Measurements from ENCODE around the gene EFNA3. TPM values are rescaled to one million over a fixed set of nuclear protein-coding genes. Genes with fewer than 3 reads are reported as not detected.

Gene EFNA3
- polyA plus RNA-seq, 1 donor (not counting 4 experiments of a cell fraction or from before 2014, with no cell fraction given): 4.4 TPM

GRCh38 chr1:155127105-155127966, 48.7 kb downstream of the EFNA3 start, which contains the start of gene EFNA1:
Gene EFNA1 (plus strand): TSS chr1:155127876. CDS start chr1:155127978, 102 bp downstream.
- dilution Hi-C loops (cut with MboI; ENCODE audit: extremely low pct_ligation_motif_present, low sequenced_read_pairs): no loop called here
- FAIRE-seq (no peak), DNase-seq (ENCODE audit: low read depth, low spot score) (no peak)
- Histone ChIP-seq H3K4me1 (ENCODE audit: control insufficient read depth, extremely low read depth, insufficient read depth, low read length) (peaks cover 64% of the 10 kb centered on the region), H3K9me3 (ENCODE audit: control insufficient read depth, low read depth, low read length) (no peaks in the 10 kb centered on the region), H3K27ac (ENCODE audit: control insufficient read depth, insufficient read depth, low read length) (peak within 1 kb of the TSS; percentile 99), H3K36me3 (ENCODE audit: control insufficient read depth in 2 of 2, extremely low read depth in 1 of 2, insufficient read depth in 2 of 2, low read length in 2 of 2) (peaks cover 9 to 17% of the 10 kb centered on the region in 2 experiments), H3K27me3 (ENCODE audit: control insufficient read depth, extremely low read depth, insufficient read depth, low read length) (no peaks in the 10 kb centered on the region), H4K20me1 (ENCODE audit: control insufficient read depth, extremely low read depth, insufficient read depth, low read length) (no peaks in the 10 kb centered on the region), H2AFZ (ENCODE audit: control insufficient read depth, low read length) (peak within 1 kb of the TSS; percentile 73), H3K79me2 (ENCODE audit: control insufficient read depth, insufficient read depth, low read length) (peaks cover 38% of the 10 kb centered on the region), H3K4me2 (ENCODE audit: control insufficient read depth, extremely low read depth, insufficient read depth, low read depth, low read length) (peak within 1 kb of the TSS; percentile 98), H3K9me1 (ENCODE audit: control insufficient read depth, extremely low read depth, insufficient read depth, low read length) (peaks cover 7% of the 10 kb centered on the region), H3K9ac (ENCODE audit: control insufficient read depth, extremely low read depth, insufficient read depth, low read length) (peak within 1 kb of the TSS; percentile 96), H3K4me3 (ENCODE audit: control insufficient read depth in 2 of 3, extremely low read depth in 1 of 3, insufficient read depth in 2 of 3, low read depth in 1 of 3, low read length in 3 of 3) (peak within 1 kb of the TSS; percentile 88 to 94 (median 89))
- TF ChIP-seq, protein P1, sequence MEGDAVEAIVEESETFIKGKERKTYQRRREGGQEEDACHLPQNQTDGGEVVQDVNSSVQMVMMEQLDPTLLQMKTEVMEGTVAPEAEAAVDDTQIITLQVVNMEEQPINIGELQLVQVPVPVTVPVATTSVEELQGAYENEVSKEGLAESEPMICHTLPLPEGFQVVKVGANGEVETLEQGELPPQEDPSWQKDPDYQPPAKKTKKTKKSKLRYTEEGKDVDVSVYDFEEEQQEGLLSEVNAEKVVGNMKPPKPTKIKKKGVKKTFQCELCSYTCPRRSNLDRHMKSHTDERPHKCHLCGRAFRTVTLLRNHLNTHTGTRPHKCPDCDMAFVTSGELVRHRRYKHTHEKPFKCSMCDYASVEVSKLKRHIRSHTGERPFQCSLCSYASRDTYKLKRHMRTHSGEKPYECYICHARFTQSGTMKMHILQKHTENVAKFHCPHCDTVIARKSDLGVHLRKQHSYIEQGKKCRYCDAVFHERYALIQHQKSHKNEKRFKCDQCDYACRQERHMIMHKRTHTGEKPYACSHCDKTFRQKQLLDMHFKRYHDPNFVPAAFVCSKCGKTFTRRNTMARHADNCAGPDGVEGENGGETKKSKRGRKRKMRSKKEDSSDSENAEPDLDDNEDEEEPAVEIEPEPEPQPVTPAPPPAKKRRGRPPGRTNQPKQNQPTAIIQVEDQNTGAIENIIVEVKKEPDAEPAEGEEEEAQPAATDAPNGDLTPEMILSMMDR (optimal IDR thresholded peaks at IDR 0.05 in 1 of 3, IDR thresholded peaks at IDR 0.05 in 1 of 3, conservative IDR thresholded peaks at IDR 0.05 in 1 of 3; ENCODE audit: extremely low read depth in 1 of 3, insufficient read depth in 2 of 3, low read length in 3 of 3): no peak
- no peak for TF ChIP-seq EZH2 (IDR thresholded peaks at IDR 0.05; ENCODE audit: low read length)

DNA sequence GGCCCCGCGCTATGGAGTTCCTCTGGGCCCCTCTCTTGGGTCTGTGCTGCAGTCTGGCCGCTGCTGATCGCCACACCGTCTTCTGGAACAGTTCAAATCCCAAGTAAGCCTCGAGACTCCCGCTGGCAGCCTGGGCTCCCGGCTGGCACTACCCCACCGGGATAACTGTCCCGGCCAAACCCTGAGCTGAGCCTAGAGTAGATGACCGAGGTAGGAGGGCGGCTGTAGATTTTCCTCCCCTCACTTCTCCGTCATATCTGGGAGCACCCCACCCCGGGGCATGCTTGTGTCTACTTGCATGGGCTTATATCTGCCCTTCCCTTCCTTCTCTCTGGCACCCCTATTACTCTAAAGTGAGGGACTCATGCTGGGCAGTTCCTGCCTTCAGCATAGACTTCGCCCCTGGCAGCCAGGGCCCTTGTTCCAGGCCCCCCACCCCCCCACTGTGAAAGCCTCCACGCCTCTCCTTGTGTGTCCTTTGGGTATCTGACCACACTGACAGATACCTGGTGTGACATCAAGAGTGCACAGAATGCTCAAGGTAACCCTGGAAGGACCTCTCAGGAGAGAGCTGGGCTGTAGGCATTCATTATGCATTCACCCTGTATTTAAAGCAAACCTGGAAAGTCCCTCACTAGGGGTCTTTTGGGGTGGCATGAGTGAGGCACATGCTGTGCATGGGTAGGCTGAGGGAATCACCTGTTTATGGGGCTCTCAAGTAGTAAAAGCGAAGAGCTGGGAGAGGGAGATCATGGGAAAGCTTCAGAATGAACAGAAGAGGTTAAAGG, 49.5 kb downstream of the EFNA3 start:
- peaks cover 7% of the 10 kb centered on the region for H3K9me1 ChIP-seq (ENCODE audit: control insufficient read depth, extremely low read depth, insufficient read depth, low read length)
- TF ChIP-seq, protein P1 (optimal IDR thresholded peaks at IDR 0.05 in 1 of 3, IDR thresholded peaks at IDR 0.05 in 1 of 3, conservative IDR thresholded peaks at IDR 0.05 in 1 of 3; ENCODE audit: extremely low read depth in 1 of 3, insufficient read depth in 2 of 3, low read length in 3 of 3): no peak
- TF ChIP-seq EZH2 (IDR thresholded peaks at IDR 0.05; ENCODE audit: low read length): no peak
- H3K9me3 ChIP-seq (ENCODE audit: control insufficient read depth, low read depth, low read length): no peaks in the 10 kb centered on the region
- FAIRE-seq: no peak
- no peak for DNase-seq (ENCODE audit: low read depth, low spot score)
- peak overlapping the region; percentile 99 for H3K27ac ChIP-seq (ENCODE audit: control insufficient read depth, insufficient read depth, low read length)
- dilution Hi-C loops (cut with MboI; ENCODE audit: extremely low pct_ligation_motif_present, low sequenced_read_pairs): no loop called here
- peaks cover 64% of the 10 kb centered on the region for H3K4me1 ChIP-seq (ENCODE audit: control insufficient read depth, extremely low read depth, insufficient read depth, low read length)
- no peaks in the 10 kb centered on the region for H4K20me1 ChIP-seq (ENCODE audit: control insufficient read depth, extremely low read depth, insufficient read depth, low read length)
- H3K79me2 ChIP-seq (ENCODE audit: control insufficient read depth, insufficient read depth, low read length): peaks cover 38% of the 10 kb centered on the region
- peak overlapping the region; percentile 96 for H3K9ac ChIP-seq (ENCODE audit: control insufficient read depth, extremely low read depth, insufficient read depth, low read length)
- H3K4me3 ChIP-seq (ENCODE audit: control insufficient read depth in 2 of 3, extremely low read depth in 1 of 3, insufficient read depth in 2 of 3, low read depth in 1 of 3, low read length in 3 of 3): peak overlapping the region; percentile 88 to 94 (median 89)
- H3K36me3 ChIP-seq (ENCODE audit: control insufficient read depth in 2 of 2, extremely low read depth in 1 of 2, insufficient read depth in 2 of 2, low read length in 2 of 2): peaks cover 11 to 18% of the 10 kb centered on the region in 2 experiments
- H3K27me3 ChIP-seq (ENCODE audit: control insufficient read depth, extremely low read depth, insufficient read depth, low read length): no peaks in the 10 kb centered on the region
- H2AFZ ChIP-seq (ENCODE audit: control insufficient read depth, low read length): no peak overlapping the region
- peak overlapping the region; percentile 98 for H3K4me2 ChIP-seq (ENCODE audit: control insufficient read depth, extremely low read depth, insufficient read depth, low read depth, low read length)

Measured in keratinocyte (primary cell).